MV-4-11 (cell line): ENCODE results near the gene PLXNB3.
"Not testable (repeated sequence)": the region's sequence is repeated elsewhere in the genome, so short reads cannot be mapped to it uniquely, and the experiment has no call there.

Experiments
- DNase-seq: peaks from one replicate; lab custom pipeline; 2025; lab: John Stamatoyannopoulos, UW

The PLXNB3 gene

DNA sequence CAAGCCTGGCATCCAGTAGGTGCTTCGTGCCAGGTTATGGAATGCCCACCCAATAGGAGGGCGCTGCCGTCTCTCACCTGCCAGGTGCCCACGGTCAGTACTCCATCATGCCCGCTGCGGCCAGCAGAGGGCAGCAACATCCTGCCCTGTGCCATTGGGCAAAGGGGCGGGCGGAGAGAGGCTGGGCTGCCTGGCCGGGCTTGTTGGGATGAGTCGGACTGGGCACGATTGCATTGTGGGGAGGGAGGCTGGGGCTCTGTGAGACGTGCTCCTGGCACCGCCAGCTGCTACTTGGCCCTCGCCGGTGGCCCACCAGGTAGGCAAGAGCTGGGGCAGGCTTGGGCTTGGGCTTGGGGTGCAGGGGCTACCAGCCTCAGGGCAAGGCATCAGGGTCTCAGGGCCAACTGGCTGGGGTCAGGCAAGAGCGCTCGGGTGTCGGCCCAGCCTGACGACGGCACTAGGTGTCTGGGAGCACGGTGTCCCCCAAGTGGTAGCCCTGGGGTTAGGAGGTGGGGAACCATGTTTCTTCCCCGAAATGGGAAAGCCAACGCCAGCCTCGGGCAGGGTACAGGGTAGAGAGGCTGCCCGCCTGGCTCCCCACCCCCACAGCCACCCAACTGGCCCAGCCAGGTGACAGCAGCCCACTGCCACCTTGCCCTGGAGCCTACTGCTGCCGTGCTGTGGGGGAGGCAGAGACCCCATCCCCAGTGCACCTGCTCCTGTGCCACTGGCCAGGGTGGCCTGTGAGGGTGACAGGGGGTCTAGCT lies at the start of gene PLXNB3:
Gene PLXNB3, plus strand, starts transcription at position 261 of the 767 bp plus-strand sequence. CDS start 1,287 bp downstream, outside the sequence.
- peak; percentile 38 for DNase-seq

GRCh38 chrX:153714256-153714655 lies 49.8 kb upstream of the PLXNB3 start:
- no peak for DNase-seq

GRCh38 chrX:153717445-153717844 lies 46.6 kb upstream of the PLXNB3 start:
- peak; percentile 59 for DNase-seq

DNA sequence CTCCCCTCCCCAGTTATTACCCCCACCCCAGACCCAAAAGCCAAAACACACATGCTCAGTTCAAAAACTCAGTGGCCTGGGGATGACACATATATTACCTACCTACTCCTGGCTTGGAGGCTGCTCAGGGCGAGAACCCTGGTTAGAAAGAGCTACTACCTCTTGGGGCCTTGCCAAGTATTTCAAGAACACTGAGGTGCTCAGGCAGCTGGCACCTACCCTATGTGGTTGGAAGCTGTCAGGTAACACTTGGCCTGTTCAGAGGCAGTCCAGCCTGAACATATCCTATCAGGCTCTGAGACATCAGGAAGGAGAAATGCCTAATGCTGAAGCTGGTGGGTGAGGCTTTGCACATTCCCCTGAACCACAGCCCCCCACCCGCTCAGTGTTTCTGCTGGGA lies 44.8 kb upstream of the PLXNB3 start:
- no peak for DNase-seq

DNA sequence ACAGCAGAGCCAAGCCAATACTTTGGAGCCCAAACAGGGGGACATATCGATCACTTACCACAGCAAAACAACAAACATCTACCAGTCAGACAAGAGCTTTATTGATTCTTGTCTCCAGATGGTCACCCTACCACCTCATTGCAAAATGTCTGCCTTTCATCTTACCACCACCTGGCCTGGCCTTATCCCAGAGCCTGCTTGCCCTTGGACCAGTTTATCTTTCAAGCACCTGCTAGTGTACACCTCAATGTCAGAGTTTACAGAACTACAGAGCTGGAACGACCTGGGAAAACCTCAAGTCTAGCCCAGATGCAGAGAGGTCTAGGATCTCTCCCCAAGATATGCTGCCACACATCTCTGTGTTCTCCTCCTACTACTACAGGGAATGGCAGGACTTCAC lies 44.3 kb upstream of the PLXNB3 start:
- no peak for DNase-seq

DNA sequence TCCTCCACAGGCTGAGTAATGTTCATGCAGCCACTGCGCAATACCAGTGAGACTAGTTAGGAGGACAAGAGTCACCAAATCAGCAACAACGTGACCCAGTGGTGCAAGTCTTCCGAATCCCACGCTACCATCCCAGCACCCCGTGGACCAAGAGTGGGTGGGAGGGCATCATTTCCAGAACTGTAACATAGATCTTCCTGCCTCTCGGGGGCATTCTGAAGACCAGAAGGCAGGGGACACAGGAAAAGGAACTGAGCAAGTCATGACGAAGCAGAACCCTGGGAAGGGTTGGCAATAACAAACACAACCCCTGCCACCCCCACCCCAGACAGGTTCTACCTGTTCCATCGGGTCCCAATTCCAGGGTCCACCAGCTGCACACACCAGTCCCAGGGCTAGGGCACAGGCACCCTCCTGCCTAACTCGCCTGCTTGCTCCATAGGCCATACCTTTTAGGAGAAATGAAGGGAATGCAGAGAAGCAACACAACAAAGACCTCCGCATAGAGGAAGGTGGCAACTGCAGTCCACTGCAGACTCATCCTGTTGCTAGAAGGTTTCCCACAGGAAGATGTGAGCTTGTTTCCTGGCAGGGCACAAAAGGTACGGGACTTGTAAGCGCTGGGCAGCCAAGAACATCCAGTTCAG lies 41.2 kb upstream of the PLXNB3 start:
- peak; percentile 32 for DNase-seq

DNA sequence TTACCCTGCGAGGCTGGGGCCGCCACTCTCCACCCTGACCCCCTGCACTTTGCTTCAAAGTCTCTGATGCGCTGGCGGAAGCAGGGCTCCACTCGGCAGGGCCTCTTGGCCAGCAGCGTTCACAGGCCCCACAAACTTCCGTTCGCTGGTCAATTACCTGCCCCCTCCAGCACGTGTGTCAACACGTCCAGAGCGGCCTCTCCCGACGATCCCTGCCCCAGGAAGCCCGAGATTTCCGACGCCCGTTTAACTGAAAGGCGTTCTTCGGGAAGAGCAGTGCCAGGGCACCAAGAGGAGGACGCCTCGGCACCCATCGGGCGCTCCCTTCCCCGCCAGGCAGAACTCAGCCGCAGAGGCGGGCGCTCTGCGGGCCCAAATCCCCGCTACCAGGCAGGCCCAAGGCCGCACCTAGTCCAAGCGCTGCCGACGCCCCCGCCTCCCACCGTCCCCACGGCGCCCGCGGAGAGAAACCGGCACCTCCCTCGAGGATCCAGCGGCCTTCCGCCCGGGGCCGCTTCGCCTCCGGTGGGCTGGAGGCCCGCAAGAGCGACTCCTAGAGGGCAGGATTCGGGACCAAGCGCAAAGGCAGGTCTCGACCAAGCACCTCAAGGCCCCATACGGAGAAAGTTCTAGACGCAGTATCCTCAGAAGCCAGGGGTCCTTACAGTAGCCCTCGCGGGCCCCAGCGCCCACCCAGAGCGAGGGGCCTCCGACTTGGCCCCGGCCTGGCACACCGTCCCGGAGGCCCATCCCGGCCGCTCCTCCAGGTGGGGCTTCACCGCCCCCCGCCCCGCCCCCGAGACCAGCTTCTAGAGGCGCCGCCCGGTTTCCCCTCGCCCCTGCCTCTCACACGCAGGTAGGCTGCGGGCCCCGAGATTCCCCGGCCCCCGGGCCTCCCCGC lies 40.4 kb upstream of the PLXNB3 start:
- DNase-seq: peak; percentile 0

GRCh38 chrX:153724252-153725038 lies 39.6 kb upstream of the PLXNB3 start, which contains the start of the genes ABCD1 and BCAP31:
TSS of gene ABCD1 (plus strand) at chrX:153724856. CDS start at chrX:153725267, 411 bp downstream.
TSS of gene BCAP31 (minus strand) at chrX:153724387. CDS start at chrX:153723244, 1,143 bp downstream.
- peak; percentile 82 for DNase-seq

GRCh38 chrX:153725039-153725831 lies 38.8 kb upstream of the PLXNB3 start:
- no peak for DNase-seq

- no peak for DNase-seq
Observed at GRCh38 chrX:153725832-153726285, 38.2 kb upstream of the PLXNB3 start.

GRCh38 chrX:153726286-153727122 lies 37.5 kb upstream of the PLXNB3 start:
- peak; percentile 87 for DNase-seq

DNA sequence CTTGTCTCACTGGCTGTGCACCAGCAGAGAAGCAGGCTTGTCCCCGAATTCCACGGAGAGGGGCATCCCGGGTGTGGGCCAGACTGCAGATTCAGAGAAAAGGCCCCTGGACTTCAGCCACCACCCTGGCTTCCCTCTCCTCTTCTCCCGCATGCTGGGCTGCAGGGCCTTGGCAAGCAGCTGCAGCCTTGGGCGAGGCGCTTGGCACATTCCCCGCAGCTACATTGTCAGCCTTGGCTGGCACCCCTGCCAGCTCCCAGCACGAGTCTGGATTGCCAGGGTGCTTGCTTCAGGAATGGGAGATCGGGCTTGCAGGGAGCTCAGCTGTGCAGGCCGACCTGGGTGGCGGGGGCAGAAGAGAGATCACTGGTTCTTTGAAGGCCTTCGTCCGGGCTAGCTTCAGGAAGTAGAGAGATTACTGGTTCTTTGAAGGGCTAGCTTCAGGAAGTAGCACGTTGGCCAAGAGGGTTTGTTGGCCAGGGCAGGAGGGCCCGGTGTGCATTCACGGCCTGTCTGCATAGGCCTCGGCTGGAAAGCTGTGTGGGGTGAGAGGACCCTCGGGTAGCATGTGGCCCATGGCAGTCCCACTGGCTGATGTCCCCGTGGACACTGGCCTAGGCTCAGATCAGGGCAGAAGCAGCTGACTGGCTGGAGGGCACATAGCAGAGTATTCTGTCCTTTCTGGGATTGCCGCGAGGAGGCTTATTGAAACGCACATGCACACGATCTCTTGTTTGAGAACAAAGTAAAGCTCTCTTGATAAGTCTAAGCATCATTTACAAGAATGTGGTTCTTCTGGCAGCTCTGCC lies 36.7 kb upstream of the PLXNB3 start:
- DNase-seq: peak; percentile 46

DNA sequence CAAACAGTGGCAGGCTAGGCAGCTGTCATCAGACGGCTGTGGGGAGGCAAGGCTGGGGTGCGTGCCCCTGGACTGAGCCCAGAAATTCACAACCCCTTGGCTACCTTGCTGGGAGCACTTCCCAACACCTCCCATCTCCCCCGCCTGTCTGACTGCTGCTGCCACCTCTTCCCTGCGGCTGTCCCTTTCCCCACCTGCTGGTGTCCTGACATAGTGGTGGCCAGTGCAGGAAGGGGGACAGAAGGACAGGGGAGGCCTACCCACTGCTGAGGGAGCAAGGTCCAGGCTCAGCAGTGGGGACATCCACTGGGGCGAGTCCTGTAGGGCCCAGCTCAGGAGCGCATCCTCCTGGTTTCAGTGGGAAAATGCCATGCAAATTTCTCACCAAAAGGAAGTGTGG lies 36.0 kb upstream of the PLXNB3 start:
- no peak for DNase-seq

GRCh38 chrX:153728951-153729631 lies 35.0 kb upstream of the PLXNB3 start:
- no peak for DNase-seq

DNA sequence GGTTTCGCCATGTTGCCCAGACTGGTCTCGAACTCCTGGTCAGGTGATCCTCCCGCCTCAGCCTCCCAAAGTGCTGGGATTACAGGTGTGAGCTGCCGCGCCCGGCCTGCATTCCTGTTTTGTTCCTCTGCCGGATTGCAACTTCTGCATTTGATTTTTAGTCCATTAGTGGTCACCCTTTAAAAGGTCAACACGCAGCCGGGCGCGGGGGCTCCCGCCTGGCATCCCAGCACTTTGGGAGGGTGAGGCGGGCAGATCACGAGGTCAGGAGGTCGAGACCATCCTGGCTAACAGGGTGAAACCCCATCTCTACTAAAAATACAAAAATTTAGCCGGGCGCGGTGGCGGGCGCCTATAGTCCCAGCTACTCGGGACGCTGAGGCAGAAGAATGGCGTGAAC lies 33.9 kb upstream of the PLXNB3 start:
- DNase-seq: not testable (repeated sequence)

GRCh38 chrX:153731117-153731844 lies 32.8 kb upstream of the PLXNB3 start:
- peak; percentile 0 for DNase-seq

DNA sequence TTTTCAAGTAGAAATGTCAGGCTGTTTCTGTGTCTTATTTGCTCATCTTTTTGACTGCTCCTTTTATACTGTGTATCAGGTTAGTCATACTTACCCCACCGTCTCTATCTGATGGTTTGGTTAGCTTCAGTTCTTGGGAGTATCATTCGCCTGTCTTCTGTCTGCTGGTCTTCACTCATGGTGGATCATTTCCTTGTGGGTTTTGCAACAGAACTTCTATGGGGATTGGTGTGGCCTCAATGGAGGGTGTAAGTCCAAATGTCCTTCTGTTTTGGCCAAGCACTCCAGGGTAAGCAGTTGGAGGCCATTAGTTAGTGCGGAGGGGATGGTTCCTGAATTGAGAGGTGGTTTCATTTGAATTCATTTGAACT lies 32.2 kb upstream of the PLXNB3 start:
- DNase-seq: no peak
